Neural progenitor cell (in vitro differentiated cells): ENCODE results near the gene SLC24A4.

ENCODE experiments used
- CTCF ChIP-seq: fragments of 200-600 bp; sonication (generic); IDR thresholded peaks from 2 replicates; pipeline ENCODE4 v1.5.1; 2017; ENCODE audit warnings: antibody characterized with exemption, mild to moderate bottlenecking
- EZH2phosphoT487 ChIP-seq: fragments of 200-600 bp; sonication (generic); IDR thresholded peaks from 2 replicates; pipeline ENCODE4 v1.6.1; 2017; ENCODE audit warnings: antibody characterized with exemption

GRCh38 chr14:92382677-92383076 is 59.7 kb downstream of the SLC24A4 start:
- TF ChIP-seq CTCF: peak; percentile 49
- no peak for TF ChIP-seq EZH2phosphoT487
